B cell (primary cell): ENCODE data around the gene PALM2AKAP2. TPM values are rescaled to one million over a fixed set of nuclear protein-coding genes. Genes with fewer than 3 reads are reported as not detected.

ENCODE experiments used
- ATAC-seq: fragments of 200-7000 bp; cut with Tn5 transposase; one replicate; pipeline ENCODE4 v1.10.0; 2021; ENCODE audit warnings: low read depth, mild to moderate bottlenecking, moderate number of reproducible peaks, moderate library complexity
- CTCF ChIA-PET: fragments of 350-600 bp; sonication (Branson Sonifier 250); formaldehyde crosslinking; loops from one replicate; lab custom pipeline; 2021; ENCODE audit warnings: antibody characterized with exemption, inconsistent platforms; lab: Charles Lee
- POLR2A ChIA-PET: fragments of 350-600 bp; sonication (Branson Sonifier 250); formaldehyde crosslinking; loops from one replicate; lab custom pipeline; 2021; ENCODE audit warnings: antibody characterized with exemption; lab: Charles Lee
- DNase-seq: peaks from one replicate; pipeline ENCODE4 v3.0.0; 2013
- H2AFZ ChIP-seq: 2 replicates; pipeline ENCODE4 v1.6.1; 2012; ENCODE audit warnings: mild to moderate bottlenecking, low read depth, low read length; ENCODE audit not compliant: insufficient read depth, poor library complexity, severe bottlenecking
- H3K27ac ChIP-seq, 2 donors: 1 replicate in 1 of 2; 2 replicates in 1 of 2; pipeline ENCODE4 v1.5.1; 2012 to 2013; ENCODE audit warnings: low read length in 2 of 2, mild to moderate bottlenecking in 2 of 2, moderate library complexity in 1 of 2
- H3K27me3 ChIP-seq, 4 experiments: fragments of 200-600 bp in 1 of 4; sonication (generic) in 1 of 4; replicated peaks in 1 of 4; 1 replicate in 2 of 4; 2 replicates in 2 of 4; pipeline versions ENCODE4 v1.6.1 to v1.7.0; 2013 to 2016; ENCODE audit warnings: low read length in 3 of 4, mild to moderate bottlenecking in 2 of 4, mixed read lengths in 1 of 4, moderate library complexity in 1 of 4; ENCODE audit not compliant: insufficient read depth in 4 of 4, control insufficient read depth in 3 of 4; ENCODE audit errors: control extremely low read depth in 1 of 4
- H3K36me3 ChIP-seq, 2 experiments: replicated peaks in 1 of 2; 1 replicate in 1 of 2; 2 replicates in 1 of 2; pipeline versions ENCODE4 v1.6.1 to v1.7.1; 2013; ENCODE audit warnings: low read length in 1 of 2; ENCODE audit not compliant: insufficient read depth in 2 of 2, control insufficient read depth in 1 of 2; ENCODE audit errors: control extremely low read depth in 1 of 2, extremely low read depth in 1 of 2
- H3K4me1 ChIP-seq, 2 donors: fragments of 200-600 bp in 1 of 2; sonication (generic) in 1 of 2; 1 replicate in 1 of 2; 2 replicates in 1 of 2; pipeline versions ENCODE4 v1.5.1 to v1.6.1; 2013 to 2017; ENCODE audit warnings: low read length in 2 of 2; ENCODE audit not compliant: control insufficient read depth in 2 of 2, insufficient read depth in 2 of 2
- H3K4me2 ChIP-seq: replicated peaks from 2 replicates; pipeline ENCODE3; 2012; ENCODE audit warnings: mild to moderate bottlenecking, low read depth, low read length; ENCODE audit not compliant: poor library complexity, severe bottlenecking
- H3K4me3 ChIP-seq, 5 experiments: fragments of 200-600 bp in 1 of 5; sonication (generic) in 1 of 5; 1 replicate in 3 of 5; 2 replicates in 2 of 5; pipeline versions ENCODE4 v1.5.1 to v1.7.0; 2011 to 2016; ENCODE audit warnings: low read length in 4 of 5, mild to moderate bottlenecking in 4 of 5, low read depth in 2 of 5, control low read depth in 1 of 5, moderate library complexity in 1 of 5; ENCODE audit not compliant: insufficient read depth in 1 of 5; ENCODE audit errors: control extremely low read depth in 1 of 5, extremely low read depth in 1 of 5
- H3K79me2 ChIP-seq: fragments of 200-600 bp; sonication (generic); one replicate; pipeline ENCODE4 v1.6.0; 2016; ENCODE audit warnings: low read length; ENCODE audit not compliant: control insufficient read depth, insufficient read depth
- H3K9ac ChIP-seq: fragments of 200-600 bp; sonication (generic); 2 replicates; pipeline ENCODE4 v1.6.1; 2017; ENCODE audit warnings: mild to moderate bottlenecking, low read length, moderate library complexity
- H3K9me3 ChIP-seq, 3 donors: one replicate each; pipeline versions ENCODE4 v1.6.1 to v1.7.1; 2013; ENCODE audit warnings: low read length in 2 of 3; ENCODE audit not compliant: control insufficient read depth in 2 of 3, insufficient read depth in 1 of 3; ENCODE audit errors: control extremely low read depth in 1 of 3
- H4K20me1 ChIP-seq: 2 replicates; pipeline ENCODE4 v1.6.0; 2012; ENCODE audit warnings: mild to moderate bottlenecking, low read length; ENCODE audit not compliant: insufficient read depth, control insufficient read depth, poor library complexity, severe bottlenecking
- H3K27ac Mint-ChIP-seq: one replicate; pipeline ENCODE4 v1.8.0; 2021; ENCODE audit warnings: mixed read lengths
- H3K27me3 Mint-ChIP-seq: one replicate; pipeline ENCODE4 v1.8.0; 2021; ENCODE audit warnings: mixed read lengths
- H3K4me1 Mint-ChIP-seq: one replicate; pipeline ENCODE4 v1.8.0; 2021; ENCODE audit warnings: mixed read lengths
- H3K4me3 Mint-ChIP-seq: one replicate; pipeline ENCODE4 v1.8.0; 2021; ENCODE audit warnings: mixed read lengths
- H3K9me3 Mint-ChIP-seq: one replicate; pipeline ENCODE4 v1.8.0; 2022; ENCODE audit warnings: mixed read lengths; ENCODE audit not compliant: insufficient read depth
- EZH2 ChIP-seq: IDR thresholded peaks from 2 replicates; pipeline ENCODE4 v1.6.1; 2012; ENCODE audit warnings: borderline replicate concordance, low read depth, mild to moderate bottlenecking, moderate library complexity, low read length; ENCODE audit not compliant: insufficient read depth, poor library complexity, severe bottlenecking
- WGBS: methylation state at CpG from one replicate; pipeline ENCODE4 v1.1.5; 2013; ENCODE audit warnings: missing lambda C conversion rate; ENCODE audit not compliant: insufficient coverage; 5-methylcytosine and 5-hydroxymethylcytosine counted together
- intact Hi-C: fragments of 100-400 bp; cut with micrococcal nuclease; formaldehyde crosslinking; loops from one replicate; pipeline ENCODE4 v1.10.0; 2022
- polyA plus RNA-seq: library from polyadenylated mRNA; depleted of rRNA; stranded (reverse); fragments of >200 nt; gene quantifications from 2 replicates; pipeline ENCODE4 v1.2.3, GENCODE V29; 2012
- total RNA-seq, 2 donors: library from RNA; stranded (reverse); fragments of 120-200 nt in 1 of 2; gene quantifications; 1 replicate in 1 of 2; 2 replicates in 1 of 2; pipeline versions ENCODE4 v1.2.3 to v1.2.4, GENCODE V29; 2013 to 2022
- TF ChIP-seq, protein P1 (sequence below): fragments of 200-600 bp; IDR thresholded peaks from one replicate; pipeline ENCODE4 v1.8.0; 2022; ENCODE audit warnings: antibody characterized with exemption, mild to moderate bottlenecking

PALM2AKAP2 gene
- total and polyA plus RNA-seq, 2 donors (not counting 1 experiment from before 2014, with no cell fraction given) = not detected

DNA sequence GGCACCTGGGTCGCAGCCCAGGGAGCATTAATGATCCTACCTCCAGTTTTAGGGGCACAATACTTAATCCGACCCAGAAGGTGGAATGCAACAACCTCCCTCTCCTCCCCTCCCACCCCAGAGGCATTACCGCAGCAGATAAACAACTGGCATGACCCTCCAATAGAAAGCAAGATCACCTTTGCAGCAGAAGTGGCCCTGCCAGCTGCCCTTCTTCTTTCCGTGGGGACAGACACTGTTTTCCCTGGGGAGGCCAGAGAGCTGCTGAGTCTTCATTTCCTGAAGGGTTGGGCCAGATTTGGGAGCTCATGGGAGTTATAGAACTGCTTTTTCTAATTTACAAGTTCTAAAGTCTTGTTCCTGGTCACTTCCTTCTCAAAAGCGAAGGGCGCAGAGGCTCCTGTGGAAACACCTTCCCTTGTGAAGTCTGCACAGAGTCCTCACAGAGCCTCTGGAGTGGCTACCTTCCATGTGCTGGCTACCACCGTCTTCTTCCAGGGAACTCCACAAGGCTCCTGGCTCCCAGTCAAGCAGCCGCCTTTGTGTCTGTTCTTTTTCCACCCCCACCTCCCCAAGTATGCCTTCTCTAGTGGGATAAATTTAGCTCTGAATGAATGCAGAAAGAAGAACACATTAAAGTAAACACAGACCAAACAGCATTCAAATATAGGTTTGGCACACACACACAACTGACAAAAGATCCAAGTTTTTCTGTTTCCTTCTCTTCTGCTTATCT is 8.0 kb upstream of the PALM2AKAP2 start:
- Mint-ChIP-seq H3K27me3 (peaks cover 51% of the 10 kb centered on the region), H3K9me3 (no peaks in the 10 kb centered on the region), H3K4me3 (no peak overlapping the region), H3K27ac (no peak overlapping the region), H3K4me1 (no peaks in the 10 kb centered on the region)
- TF ChIP-seq, protein P1, sequence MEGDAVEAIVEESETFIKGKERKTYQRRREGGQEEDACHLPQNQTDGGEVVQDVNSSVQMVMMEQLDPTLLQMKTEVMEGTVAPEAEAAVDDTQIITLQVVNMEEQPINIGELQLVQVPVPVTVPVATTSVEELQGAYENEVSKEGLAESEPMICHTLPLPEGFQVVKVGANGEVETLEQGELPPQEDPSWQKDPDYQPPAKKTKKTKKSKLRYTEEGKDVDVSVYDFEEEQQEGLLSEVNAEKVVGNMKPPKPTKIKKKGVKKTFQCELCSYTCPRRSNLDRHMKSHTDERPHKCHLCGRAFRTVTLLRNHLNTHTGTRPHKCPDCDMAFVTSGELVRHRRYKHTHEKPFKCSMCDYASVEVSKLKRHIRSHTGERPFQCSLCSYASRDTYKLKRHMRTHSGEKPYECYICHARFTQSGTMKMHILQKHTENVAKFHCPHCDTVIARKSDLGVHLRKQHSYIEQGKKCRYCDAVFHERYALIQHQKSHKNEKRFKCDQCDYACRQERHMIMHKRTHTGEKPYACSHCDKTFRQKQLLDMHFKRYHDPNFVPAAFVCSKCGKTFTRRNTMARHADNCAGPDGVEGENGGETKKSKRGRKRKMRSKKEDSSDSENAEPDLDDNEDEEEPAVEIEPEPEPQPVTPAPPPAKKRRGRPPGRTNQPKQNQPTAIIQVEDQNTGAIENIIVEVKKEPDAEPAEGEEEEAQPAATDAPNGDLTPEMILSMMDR = no peak
- no peak for TF ChIP-seq EZH2
- Histone ChIP-seq H4K20me1 (no peaks in the 10 kb centered on the region), H2AFZ (no peak overlapping the region), H3K9me3 (no peaks in the 10 kb centered on the region), H3K27ac (no peak overlapping the region), H3K79me2 (no peaks in the 10 kb centered on the region), H3K9ac (no peak overlapping the region), H3K27me3 (peaks cover 0 to 13% (median 5%) of the 10 kb centered on the region in 4 experiments), H3K4me1 (no peaks in the 10 kb centered on the region), H3K4me3 (no peak overlapping the region), H3K4me2 (no peak overlapping the region), H3K36me3 (no peaks in the 10 kb centered on the region)
- 40% methylated on average over 6 of the region's 8 CpGs for WGBS
- no peak for DNase-seq
- no peak for ATAC-seq
- intact Hi-C loops = no loop called here
- ChIA-PET POLR2A (no interaction called here), CTCF (no interaction called here)

- H3K27ac Mint-ChIP-seq = no peak overlapping the region
- H3K4me3 ChIP-seq = no peak overlapping the region
Observed at GRCh38 chr9:109775516-109775915, 4.5 kb upstream of the PALM2AKAP2 start.

More at GRCh38 chr9:109775516-109775915, 4.5 kb upstream of the PALM2AKAP2 start:
- WGBS = 44% methylated on average over 1 of the region's 3 CpGs
- Histone ChIP-seq H3K9ac (no peak overlapping the region), H3K4me2 (no peak overlapping the region), H3K4me1 (peaks cover 0 to 3% of the 10 kb centered on the region in 2 donors), H3K27me3 (peaks cover 0 to 8% (median 1%) of the 10 kb centered on the region in 4 experiments), H3K79me2 (no peaks in the 10 kb centered on the region), H3K36me3 (no peaks in the 10 kb centered on the region), H3K9me3 (no peaks in the 10 kb centered on the region), H2AFZ (no peak overlapping the region), H4K20me1 (no peaks in the 10 kb centered on the region), H3K27ac (no peak overlapping the region)
- intact Hi-C loops = no loop called here
- peaks cover 53% of the 10 kb centered on the region for H3K27me3 Mint-ChIP-seq
- H3K9me3 Mint-ChIP-seq = no peaks in the 10 kb centered on the region
- DNase-seq = no peak
- POLR2A ChIA-PET = no interaction called here
- ATAC-seq = no peak
- no peak overlapping the region for H3K4me3 Mint-ChIP-seq
- peaks cover 5% of the 10 kb centered on the region for H3K4me1 Mint-ChIP-seq
- no peak for TF ChIP-seq EZH2
- TF ChIP-seq, protein P1 = no peak
- CTCF ChIA-PET = no interaction called here
